Endodermal cell (in vitro differentiated cells): Measurements from ENCODE around the gene WDHD1. TPM values are rescaled to one million over a fixed set of nuclear protein-coding genes. Genes with fewer than 3 reads are reported as not detected.

Experiments used
- DNase-seq: peaks from one replicate; pipeline ENCODE4 v3.0.0-alpha.2; 2017
- H3K27ac ChIP-seq: 2 replicates; pipeline ENCODE4 v1.5.1; 2013; ENCODE audit warnings: mild to moderate bottlenecking, low read depth, low read length, moderate library complexity
- H3K27me3 ChIP-seq: 2 replicates; pipeline ENCODE4 v1.6.1; 2013; ENCODE audit warnings: mild to moderate bottlenecking, low read length, moderate library complexity; ENCODE audit not compliant: insufficient read depth, control insufficient read depth, poor library complexity, severe bottlenecking
- H3K36me3 ChIP-seq: 2 replicates; pipeline ENCODE4 v1.7.0; 2013; ENCODE audit warnings: mild to moderate bottlenecking, low read length, moderate library complexity; ENCODE audit not compliant: control insufficient read depth, insufficient read depth
- H3K4me1 ChIP-seq: one replicate; pipeline ENCODE4 v1.7.0; 2013; ENCODE audit warnings: low read length; ENCODE audit not compliant: control insufficient read depth, insufficient read depth
- H3K4me3 ChIP-seq: 2 replicates; pipeline ENCODE4 v1.5.1; 2013; ENCODE audit warnings: mild to moderate bottlenecking, low read length, moderate library complexity
- H3K9ac ChIP-seq: 2 replicates; pipeline ENCODE4 v1.6.1; 2013; ENCODE audit warnings: mild to moderate bottlenecking, low read length, moderate library complexity; ENCODE audit not compliant: poor library complexity, severe bottlenecking; ENCODE audit errors: extremely low read depth
- H3K9me3 ChIP-seq: 2 replicates; pipeline ENCODE4 v1.6.1; 2013; ENCODE audit warnings: mild to moderate bottlenecking, low read length, moderate library complexity; ENCODE audit not compliant: control insufficient read depth
- H3K27ac Mint-ChIP-seq: 2 replicates; pipeline ENCODE4 v1.8.0; 2020; ENCODE audit warnings: mixed read lengths
- H3K27me3 Mint-ChIP-seq: 2 replicates; pipeline ENCODE4 v1.8.0; 2021; ENCODE audit warnings: mild to moderate bottlenecking, mixed read lengths; ENCODE audit not compliant: insufficient read depth
- H3K36me3 Mint-ChIP-seq: 2 replicates; pipeline ENCODE4 v1.8.0; 2020; ENCODE audit warnings: low read depth, mixed read lengths
- H3K4me1 Mint-ChIP-seq: 2 replicates; pipeline ENCODE4 v1.8.0; 2020; ENCODE audit warnings: mixed read lengths
- H3K4me3 Mint-ChIP-seq: 2 replicates; pipeline ENCODE4 v1.8.0; 2020; ENCODE audit warnings: mild to moderate bottlenecking, moderate library complexity, mixed read lengths
- H3K9me3 Mint-ChIP-seq: 2 replicates; pipeline ENCODE4 v1.8.0; 2020; ENCODE audit warnings: mild to moderate bottlenecking, mixed read lengths
- CTCF ChIP-seq: fragments of 200-600 bp; sonication (generic); conservative IDR thresholded peaks from 2 replicates; pipeline ENCODE4 v1.5.0; 2021; ENCODE audit warnings: antibody characterized with exemption, mild to moderate bottlenecking
- WGBS, 2 experiments: methylation state at CpG; one replicate each; pipeline versions ENCODE4 v1.1.5 to v1.1.7; 2013; ENCODE audit warnings: missing lambda C conversion rate in 2 of 2, mixed read lengths in 1 of 2; ENCODE audit not compliant: insufficient coverage in 1 of 2, insufficient read length in 1 of 2; 5-methylcytosine and 5-hydroxymethylcytosine counted together
- total RNA-seq, 2 donors: library from RNA; stranded (reverse); fragmentation: NEBNext Ultra II Directional in 1 of 2; extraction: Animal tissue kit (Norgen Biotek cat#: 25700) in 1 of 2; gene quantifications; 2 replicates in 1 of 2; 3 replicates in 1 of 2; pipeline ENCODE4 v1.2.1, GENCODE V29; 2021

WDHD1 gene
- total RNA-seq, 2 donors from 2014 or later: 63.4 to 99.3 TPM

DNA sequence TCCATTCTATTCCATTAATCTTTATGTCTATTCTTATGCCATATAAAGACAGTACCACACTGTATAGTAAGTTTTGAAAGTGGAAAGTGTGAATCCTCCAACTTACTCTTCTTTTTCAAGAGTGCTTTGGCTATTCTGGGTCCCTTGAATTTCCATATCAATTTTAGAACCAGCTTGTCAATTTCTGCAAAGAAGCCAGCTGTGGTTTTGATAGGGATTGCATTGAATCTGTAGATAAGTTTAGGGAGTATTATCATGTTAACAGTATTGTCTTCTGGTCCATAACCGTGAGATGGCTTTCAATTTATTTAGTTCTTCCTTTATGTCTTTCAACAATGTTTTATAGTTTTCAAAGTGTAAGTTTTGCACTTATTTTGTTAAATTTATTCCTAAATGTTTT is 90.1 kb downstream of the WDHD1 start:
- no CpG with 5 or more reads among the region's 1 CpG for WGBS, 2 experiments
- Mint-ChIP-seq H3K9me3 (no peaks in the 10 kb centered on the region), H3K4me3 (no peak overlapping the region), H3K36me3 (peaks cover 18% of the 10 kb centered on the region), H3K4me1 (no peaks in the 10 kb centered on the region), H3K27me3 (no peaks in the 10 kb centered on the region), H3K27ac (no peak overlapping the region)
- Histone ChIP-seq H3K36me3 (peaks cover 25% of the 10 kb centered on the region), H3K9ac (no peak overlapping the region), H3K9me3 (no peaks in the 10 kb centered on the region), H3K4me3 (no peak overlapping the region), H3K4me1 (no peaks in the 10 kb centered on the region), H3K27ac (no peak overlapping the region), H3K27me3 (no peaks in the 10 kb centered on the region)
- DNase-seq: no peak
- TF ChIP-seq CTCF: no peak

GRCh38 chr14:54935958-54936357 is 90.9 kb downstream of the WDHD1 start:
- H3K27me3 ChIP-seq: no peaks in the 10 kb centered on the region
- no peak overlapping the region for H3K4me3 Mint-ChIP-seq
- no peak overlapping the region for H3K27ac Mint-ChIP-seq
- no peak overlapping the region for H3K9ac ChIP-seq
- H3K4me1 Mint-ChIP-seq: no peaks in the 10 kb centered on the region
- H3K27ac ChIP-seq: no peak overlapping the region
- no peak for DNase-seq
- peaks cover 17% of the 10 kb centered on the region for H3K36me3 Mint-ChIP-seq
- 91 to 96% methylated on average over 5 of the region's 5 CpGs for WGBS, 2 experiments
- no peaks in the 10 kb centered on the region for H3K9me3 ChIP-seq
- no peaks in the 10 kb centered on the region for H3K9me3 Mint-ChIP-seq
- H3K4me3 ChIP-seq: no peak overlapping the region
- H3K4me1 ChIP-seq: no peaks in the 10 kb centered on the region
- no peak for TF ChIP-seq CTCF
- no peaks in the 10 kb centered on the region for H3K27me3 Mint-ChIP-seq
- H3K36me3 ChIP-seq: peaks cover 22% of the 10 kb centered on the region

GRCh38 chr14:54935100-54935499 is 91.8 kb downstream of the WDHD1 start:
- Histone ChIP-seq H3K9ac (no peak overlapping the region), H3K9me3 (no peaks in the 10 kb centered on the region), H3K4me3 (no peak overlapping the region), H3K4me1 (no peaks in the 10 kb centered on the region), H3K27me3 (no peaks in the 10 kb centered on the region), H3K36me3 (peaks cover 14% of the 10 kb centered on the region), H3K27ac (no peak overlapping the region)
- TF ChIP-seq CTCF: no peak
- no peak for DNase-seq
- H3K4me3 Mint-ChIP-seq: no peak overlapping the region
- no peaks in the 10 kb centered on the region for H3K9me3 Mint-ChIP-seq
- no peaks in the 10 kb centered on the region for H3K4me1 Mint-ChIP-seq
- H3K27ac Mint-ChIP-seq: no peak overlapping the region
- peaks cover 12% of the 10 kb centered on the region for H3K36me3 Mint-ChIP-seq
- H3K27me3 Mint-ChIP-seq: no peaks in the 10 kb centered on the region
- 44 to 45% methylated on average over 2 of the region's 2 CpGs for whole genome bisulfite sequencing, 2 experiments
